ENCODE measurements around the gene JAKMIP2.

DNA sequence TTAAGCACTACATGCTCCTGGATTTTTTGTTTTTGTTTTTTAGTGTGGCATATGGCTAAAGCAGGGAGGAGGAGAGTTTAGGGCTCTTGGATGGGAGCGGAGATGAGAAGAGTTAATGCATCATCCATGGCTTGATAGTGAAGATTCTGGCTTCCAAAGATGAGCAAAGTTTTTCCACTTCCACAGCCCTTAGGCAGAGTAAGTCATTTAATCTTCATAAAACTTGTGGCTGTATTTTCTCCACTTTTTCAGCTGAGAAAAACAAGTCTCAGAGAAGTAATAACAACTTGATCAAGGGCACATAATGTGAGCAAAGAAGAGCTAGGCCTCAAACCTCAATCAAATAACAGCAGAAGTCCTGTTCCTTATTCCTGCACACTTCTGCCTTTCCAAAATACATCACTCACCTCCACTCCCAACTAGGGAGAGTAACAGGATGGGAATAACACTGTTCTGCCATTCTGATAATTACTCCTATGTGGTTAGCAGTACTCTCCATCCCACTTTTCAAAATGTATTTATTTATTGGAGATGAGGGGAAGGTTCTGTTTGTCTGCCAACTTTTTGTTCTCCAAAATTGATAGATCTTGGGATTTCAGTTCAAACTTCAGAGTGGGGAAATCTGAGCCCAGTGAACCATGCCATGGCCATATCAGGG lies 218.9 kb downstream of the JAKMIP2 start:
- no peak for TF ChIP-seq EZH2 (IDR thresholded peaks at IDR 0.05; ENCODE audit: insufficient read depth, poor library complexity, severe bottlenecking)
- no peak for TF ChIP-seq EZH2phosphoT487 (IDR thresholded peaks at IDR 0.05; ENCODE audit: insufficient read depth, low read depth)

All from GM23248 (cell line).